Measurements from ENCODE around the gene CBX2.
A peak's percentile ranks its signal among the peaks of the same experiment; 100 is the strongest.
"Not testable (repeated sequence)": the region's sequence is repeated elsewhere in the genome, so short reads cannot be mapped to it uniquely, and the experiment has no call there.

CBX2 gene

DNA sequence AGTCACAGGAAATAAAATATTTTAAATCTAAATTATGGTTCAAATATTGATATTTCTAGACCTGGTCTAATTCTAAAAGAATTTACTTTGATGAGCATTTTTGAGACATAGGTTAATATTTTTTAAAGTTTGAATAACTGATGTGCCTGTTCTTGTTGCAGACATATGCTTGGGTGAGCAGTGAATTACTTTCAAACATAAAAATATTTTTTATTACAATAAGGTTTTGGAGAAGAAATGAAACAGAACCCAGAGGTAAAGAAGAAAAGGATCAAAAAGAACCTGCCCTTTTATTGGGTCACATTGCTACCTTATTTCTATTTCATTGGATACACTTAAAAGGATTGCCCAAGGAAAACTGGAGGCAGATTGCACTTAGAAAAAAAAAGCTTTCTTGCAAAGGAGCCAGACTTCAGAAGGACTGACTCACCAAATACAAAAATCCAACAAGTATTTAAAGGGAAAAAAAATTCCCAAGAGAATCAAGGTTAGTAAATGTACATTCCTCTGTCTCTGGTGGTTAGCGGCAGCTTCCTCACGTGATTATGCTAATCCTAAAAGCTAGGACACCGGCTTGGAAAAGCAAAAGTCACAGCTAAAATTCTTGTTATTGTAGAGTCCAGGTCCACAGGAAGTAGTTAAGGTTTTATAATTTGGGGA lies 28.7 kb upstream of the CBX2 start:
- H3K27ac Mint-ChIP-seq, result no peak overlapping the region
- H3K9me3 Mint-ChIP-seq, result no peaks in the 10 kb centered on the region
- peaks cover 42 to 44% of the 10 kb centered on the region in 2 donors for H3K27me3 Mint-ChIP-seq
- H3K36me3 Mint-ChIP-seq, result no peaks in the 10 kb centered on the region
- ATAC-seq (replicated peaks) (no peak), DNase-seq (no peak)
- H3K4me3 Mint-ChIP-seq, result no peak overlapping the region
- H3K4me1 Mint-ChIP-seq, result peaks cover 10 to 21% of the 10 kb centered on the region in 2 donors

DNA sequence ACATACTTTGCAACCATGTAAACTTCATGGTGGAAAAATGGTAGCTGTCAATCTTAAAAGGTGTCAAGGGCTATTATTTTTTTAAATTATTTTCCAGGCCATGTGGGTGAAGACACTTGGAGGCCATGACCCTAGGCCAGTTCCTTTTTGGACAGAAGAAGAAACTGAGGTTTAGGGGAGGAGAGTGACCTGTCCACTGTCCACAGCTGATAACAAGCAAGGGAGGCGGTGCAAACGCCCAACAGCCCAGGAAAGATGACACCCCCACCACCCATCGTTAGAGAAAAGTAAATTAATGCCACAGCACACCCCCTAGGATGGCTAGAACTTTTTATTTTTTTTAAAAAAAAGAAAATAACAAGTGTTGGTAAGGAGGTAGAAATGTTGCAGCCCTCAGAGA lies 28.0 kb upstream of the CBX2 start:
- Mint-ChIP-seq H3K36me3 (no peaks in the 10 kb centered on the region), H3K4me3 (no peak overlapping the region), H3K4me1 (peaks cover 10 to 21% of the 10 kb centered on the region in 2 donors), H3K9me3 (no peaks in the 10 kb centered on the region), H3K27me3 (peaks cover 42 to 45% of the 10 kb centered on the region in 2 donors), H3K27ac (no peak overlapping the region)
- DNase-seq (no peak), ATAC-seq (replicated peaks) (no peak)

DNA sequence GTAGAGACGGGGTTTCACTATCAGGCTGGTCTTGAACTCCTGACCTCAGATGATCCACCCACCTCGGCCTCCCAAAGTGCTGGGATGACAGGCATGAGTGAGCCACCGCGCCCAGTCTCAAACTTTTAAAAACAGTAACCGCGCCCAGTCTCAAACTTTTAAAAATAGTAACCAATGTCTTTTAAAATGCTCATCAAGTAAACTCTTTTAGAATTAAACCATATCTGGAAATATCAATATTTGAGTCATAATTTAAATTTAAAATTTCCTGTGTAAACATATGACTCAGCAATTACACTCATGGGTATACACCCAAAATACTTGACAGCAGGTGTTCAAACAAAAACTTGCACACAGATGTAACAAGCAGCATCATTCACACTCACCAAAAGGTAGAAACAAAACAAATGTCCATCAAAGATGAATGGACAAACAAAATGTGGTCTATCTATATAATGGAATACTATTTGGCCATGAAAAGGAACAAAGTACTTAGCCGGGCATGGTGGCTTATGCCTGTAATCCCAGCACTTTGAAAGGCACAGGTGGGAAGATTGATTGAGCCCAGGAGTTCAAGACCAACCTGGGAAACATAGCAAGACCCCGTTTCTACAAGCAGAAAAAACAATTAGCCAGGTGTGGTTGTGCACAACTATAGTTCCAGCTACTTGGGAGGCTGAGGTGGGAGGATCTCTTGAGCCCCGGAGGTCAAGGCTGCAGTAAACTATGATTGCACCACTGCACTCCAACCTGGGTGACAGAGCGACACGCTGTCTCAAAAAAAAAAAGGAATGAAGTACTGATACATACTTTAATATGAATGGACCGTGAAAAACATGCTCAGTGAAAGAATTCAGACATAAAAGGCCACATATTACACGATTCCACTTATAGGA lies 27.1 kb upstream of the CBX2 start:
- no peaks in the 10 kb centered on the region for H3K36me3 Mint-ChIP-seq
- no peak overlapping the region for H3K27ac Mint-ChIP-seq
- no peak for DNase-seq
- no peaks in the 10 kb centered on the region for H3K9me3 Mint-ChIP-seq
- no peak for ATAC-seq (replicated peaks)
- peaks cover 39 to 42% of the 10 kb centered on the region in 2 donors for H3K27me3 Mint-ChIP-seq
- no peak overlapping the region for H3K4me3 Mint-ChIP-seq
- H3K4me1 Mint-ChIP-seq, result peaks cover 10 to 21% of the 10 kb centered on the region in 2 donors

DNA sequence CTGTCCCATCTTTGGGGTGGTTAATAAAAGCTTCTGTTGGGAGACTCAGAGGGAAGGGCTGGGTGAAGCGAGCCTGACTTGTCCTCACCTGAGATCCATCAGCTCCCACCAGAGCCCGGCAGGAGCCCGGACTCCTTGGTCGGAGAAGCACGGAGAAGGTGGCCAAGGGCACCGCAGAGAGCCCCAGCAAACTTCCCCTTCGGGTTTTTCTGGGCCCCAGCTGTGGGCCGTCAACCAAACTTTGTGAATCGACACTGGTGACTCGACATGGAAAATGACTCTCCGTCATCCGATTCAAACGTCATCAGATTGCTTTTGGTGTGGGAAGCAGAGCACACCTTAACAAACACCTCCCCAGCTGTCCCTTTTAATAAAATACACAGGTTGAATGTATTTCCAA lies 25.8 kb upstream of the CBX2 start:
- H3K36me3 Mint-ChIP-seq, result no peaks in the 10 kb centered on the region
- peaks cover 33 to 40% of the 10 kb centered on the region in 2 donors for H3K27me3 Mint-ChIP-seq
- no peak overlapping the region for H3K27ac Mint-ChIP-seq
- peaks cover 6 to 9% of the 10 kb centered on the region in 2 donors for H3K4me1 Mint-ChIP-seq
- DNase-seq (peak; percentile 29), ATAC-seq (replicated peaks) (peak; percentile 61 to 77)
- H3K4me3 Mint-ChIP-seq, result no peak overlapping the region
- H3K9me3 Mint-ChIP-seq, result no peaks in the 10 kb centered on the region

DNA sequence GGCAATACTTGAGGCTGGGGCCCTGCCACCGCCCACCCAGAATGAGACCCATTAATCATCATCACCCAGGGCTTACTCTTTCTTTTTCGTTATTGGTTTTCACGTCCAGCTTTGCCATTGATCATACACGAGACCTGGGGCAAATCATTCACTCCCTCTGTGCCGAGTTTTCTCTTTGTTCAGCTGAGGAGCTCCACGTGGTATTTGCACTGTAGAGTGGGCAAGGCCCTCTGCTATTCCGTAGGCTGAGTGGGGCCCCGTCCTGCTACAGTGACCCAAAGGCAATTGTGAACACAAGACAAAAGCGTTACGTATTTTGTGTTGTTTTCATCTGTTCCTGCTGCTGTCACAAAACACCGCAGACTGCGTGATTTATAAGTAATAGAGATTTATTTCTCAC lies 23.6 kb upstream of the CBX2 start:
- no peaks in the 10 kb centered on the region for H3K9me3 Mint-ChIP-seq

DNA sequence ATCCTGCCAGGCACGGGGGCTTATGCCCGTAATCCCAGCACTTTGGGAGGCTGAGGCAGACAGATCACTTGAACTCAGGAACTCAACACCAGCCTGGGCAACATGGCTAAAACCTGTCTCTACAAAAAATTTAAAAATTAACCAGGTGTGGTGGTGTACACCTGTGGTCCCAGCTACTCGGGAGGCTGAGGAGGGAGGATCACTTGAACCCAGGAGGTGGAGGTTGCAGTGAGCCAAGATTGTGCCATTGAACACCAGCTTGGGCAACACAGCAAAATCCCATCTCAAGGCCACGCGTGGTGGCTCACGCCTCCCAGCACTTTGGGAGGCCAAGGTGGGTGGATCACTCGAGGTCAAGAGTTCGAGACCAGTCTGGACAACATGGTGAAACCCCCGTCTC lies 23.0 kb upstream of the CBX2 start:
- not testable (repeated sequence) for H3K27ac Mint-ChIP-seq; H3K36me3 Mint-ChIP-seq; H3K4me3 Mint-ChIP-seq; H3K4me1 Mint-ChIP-seq; H3K9me3 Mint-ChIP-seq; ATAC-seq (replicated peaks); DNase-seq
- H3K27me3 Mint-ChIP-seq, result peaks cover 31 to 51% of the 10 kb centered on the region in 2 donors

More for the DNA sequence above, 23.6 kb upstream of the CBX2 start:
- H3K36me3 Mint-ChIP-seq, result no peaks in the 10 kb centered on the region
- ATAC-seq (replicated peaks), result no peak
- no peak overlapping the region for H3K4me3 Mint-ChIP-seq
- peaks cover 33 to 48% of the 10 kb centered on the region in 2 donors for H3K27me3 Mint-ChIP-seq
- no peak for DNase-seq
- H3K4me1 Mint-ChIP-seq, result no peaks in the 10 kb centered on the region
- no peak overlapping the region for H3K27ac Mint-ChIP-seq

DNA sequence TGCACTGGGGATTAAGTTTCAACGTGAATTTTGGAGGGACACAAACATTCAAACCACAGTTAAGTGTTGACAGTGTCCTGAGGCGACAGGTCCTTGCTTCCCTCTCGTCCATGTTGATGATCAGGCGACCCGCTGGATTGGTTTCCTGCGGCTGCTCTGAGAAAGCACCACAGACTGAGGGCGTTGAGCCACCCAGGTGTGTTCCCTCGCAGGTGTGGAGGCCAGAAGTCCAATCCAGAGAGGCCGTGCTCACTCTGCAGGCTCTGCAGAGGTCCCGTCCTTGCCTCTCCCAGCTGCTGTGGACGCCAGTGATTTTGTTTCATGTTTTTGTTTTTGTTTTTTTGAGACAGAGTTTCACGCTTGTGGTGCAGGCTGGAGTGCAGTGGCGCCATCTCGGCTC lies 22.4 kb upstream of the CBX2 start:
- Mint-ChIP-seq H3K27me3 (peaks cover 27 to 55% of the 10 kb centered on the region in 2 donors), H3K27ac (no peak overlapping the region), H3K36me3 (no peaks in the 10 kb centered on the region), H3K9me3 (no peaks in the 10 kb centered on the region), H3K4me3 (no peak overlapping the region), H3K4me1 (no peaks in the 10 kb centered on the region)
- ATAC-seq (replicated peaks) (no peak), DNase-seq (no peak)

DNA sequence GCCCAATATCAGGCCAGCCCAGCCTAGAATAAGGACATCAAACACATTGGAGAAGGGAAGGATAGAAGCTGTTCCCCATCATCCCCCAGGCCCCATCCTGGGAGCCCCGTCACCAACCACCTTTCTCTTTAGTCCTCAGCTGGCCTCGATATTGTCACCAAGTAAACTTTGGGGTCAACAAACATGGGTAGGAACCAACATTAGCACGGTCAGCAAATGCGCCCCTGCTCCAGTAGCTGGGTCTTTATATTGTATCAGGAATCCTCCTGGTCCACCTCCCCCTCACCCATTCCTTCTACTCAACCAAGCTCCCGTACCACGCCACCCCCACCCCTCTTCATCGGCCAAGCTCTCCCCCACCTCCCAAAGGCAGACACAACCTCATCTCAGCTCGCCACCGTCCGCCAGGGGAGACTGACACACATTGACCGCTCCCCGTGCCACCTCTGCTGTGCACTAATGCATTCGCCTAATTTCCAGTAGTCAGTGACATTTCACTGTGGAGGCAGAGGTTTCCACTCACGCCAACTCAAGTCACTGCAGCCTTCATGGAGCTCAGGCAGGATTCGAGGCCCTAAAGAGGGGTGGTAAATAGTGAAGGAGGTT lies 20.7 kb upstream of the CBX2 start:
- H3K4me1 Mint-ChIP-seq, result no peaks in the 10 kb centered on the region

DNA sequence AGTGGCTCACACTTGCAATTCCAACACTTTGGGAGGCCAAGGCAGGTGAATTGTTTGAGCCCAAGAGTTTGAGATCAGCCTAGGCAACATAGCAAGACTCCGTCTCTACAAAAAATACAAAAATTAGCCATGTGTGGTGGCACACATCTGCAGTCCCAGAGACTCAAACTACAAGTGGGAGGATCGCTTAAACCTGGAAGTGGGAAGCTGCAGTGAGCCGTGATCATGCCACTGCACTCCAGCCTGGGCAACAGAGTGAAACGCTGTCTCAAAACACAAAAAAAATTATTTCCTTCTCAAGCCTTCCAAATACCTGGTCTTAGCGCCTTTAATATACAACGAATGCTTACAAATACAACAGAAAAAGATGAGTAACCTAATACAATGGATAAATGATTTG lies 19.7 kb upstream of the CBX2 start:
- no peaks in the 10 kb centered on the region for H3K9me3 Mint-ChIP-seq

More for the DNA sequence above, 20.7 kb upstream of the CBX2 start:
- H3K4me3 Mint-ChIP-seq, result no peak overlapping the region
- ATAC-seq (replicated peaks), result no peak
- no peak overlapping the region for H3K27ac Mint-ChIP-seq
- H3K36me3 Mint-ChIP-seq, result no peaks in the 10 kb centered on the region
- no peaks in the 10 kb centered on the region for H3K9me3 Mint-ChIP-seq
- no peak for DNase-seq
- H3K27me3 Mint-ChIP-seq, result peaks cover 19 to 40% of the 10 kb centered on the region in 2 donors

DNA sequence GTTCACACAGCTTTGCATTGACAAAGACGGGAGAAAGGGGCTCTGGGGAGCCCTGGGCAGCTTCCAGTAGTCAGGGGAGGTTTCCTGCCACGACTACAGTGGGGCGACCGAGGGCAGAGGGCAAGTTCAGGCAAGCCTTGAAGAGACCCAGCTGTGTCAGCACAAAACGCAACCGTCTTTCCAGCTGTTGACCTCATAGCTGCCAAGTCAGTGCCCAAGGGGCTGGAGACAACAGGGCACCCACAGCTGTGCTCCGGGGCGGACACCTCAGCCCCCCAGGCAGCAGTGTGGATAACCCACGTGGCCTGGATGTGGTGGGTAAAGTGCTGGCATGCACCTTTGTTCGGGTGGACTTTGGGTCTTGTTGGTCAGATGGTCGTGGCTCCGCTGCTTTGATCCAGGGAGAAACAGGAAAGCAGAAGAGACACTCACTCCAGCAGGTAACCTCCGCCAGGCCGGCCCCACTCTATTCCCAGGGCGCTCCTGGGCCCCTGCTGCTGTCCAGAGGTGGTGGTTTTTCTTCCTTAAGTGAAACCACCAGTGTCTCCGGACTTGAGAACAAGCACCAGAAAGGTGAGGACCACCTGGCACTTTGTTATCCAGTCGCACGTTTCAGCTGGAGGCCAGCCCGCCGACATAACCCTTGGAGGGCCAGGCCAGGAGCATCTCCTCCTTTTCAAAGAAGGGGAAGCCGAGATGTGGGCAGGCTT lies 17.6 kb upstream of the CBX2 start:
- Mint-ChIP-seq H3K9me3 (no peaks in the 10 kb centered on the region), H3K4me1 (no peaks in the 10 kb centered on the region), H3K36me3 (no peaks in the 10 kb centered on the region), H3K27me3 (peaks cover 21 to 33% of the 10 kb centered on the region in 2 donors), H3K27ac (no peak overlapping the region), H3K4me3 (no peak overlapping the region)
- DNase-seq (no peak), ATAC-seq (replicated peaks) (no peak)

More for the DNA sequence above, 19.7 kb upstream of the CBX2 start:
- Mint-ChIP-seq H3K27ac (no peak overlapping the region), H3K4me3 (no peak overlapping the region), H3K36me3 (no peaks in the 10 kb centered on the region), H3K4me1 (no peaks in the 10 kb centered on the region), H3K27me3 (peaks cover 24 to 37% of the 10 kb centered on the region in 2 donors)
- DNase-seq (no peak), ATAC-seq (replicated peaks) (no peak)

DNA sequence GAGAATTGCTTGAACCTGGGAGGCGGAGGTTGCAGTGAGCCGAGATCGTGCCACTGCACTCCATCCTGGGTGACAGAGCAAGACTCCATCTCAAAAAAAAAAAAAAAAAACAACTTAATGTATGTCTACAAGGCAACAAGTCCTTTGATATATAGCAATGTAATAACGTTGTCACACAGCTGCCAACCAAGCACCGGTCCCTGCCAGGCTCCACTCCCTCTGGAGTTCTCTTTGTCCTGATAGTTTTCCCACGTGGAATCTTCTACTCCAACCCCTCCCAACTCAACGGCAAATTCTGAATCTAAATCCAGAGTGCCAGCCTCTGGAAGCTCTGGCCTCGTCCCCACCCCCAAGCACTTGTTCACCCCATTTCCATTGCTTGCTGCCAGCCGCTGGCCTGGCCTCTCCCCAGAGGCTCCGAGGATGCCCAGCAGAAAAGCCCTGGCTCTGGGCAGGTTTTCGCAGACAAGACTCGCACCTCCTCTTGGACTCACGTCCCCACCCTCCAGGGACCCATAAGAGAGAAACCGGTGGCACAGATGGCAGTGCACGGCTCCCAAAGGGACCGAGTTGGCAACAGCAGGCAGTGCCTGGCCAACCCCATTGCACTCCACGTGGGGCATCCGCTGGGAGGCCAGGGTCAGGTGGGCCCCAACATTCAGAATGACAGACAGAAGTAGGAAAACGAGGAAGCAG lies 15.9 kb upstream of the CBX2 start:
- no peak overlapping the region for H3K4me3 Mint-ChIP-seq
- peaks cover 16 to 32% of the 10 kb centered on the region in 2 donors for H3K27me3 Mint-ChIP-seq
- no peaks in the 10 kb centered on the region for H3K9me3 Mint-ChIP-seq
- no peak overlapping the region for H3K27ac Mint-ChIP-seq
- DNase-seq (no peak), ATAC-seq (replicated peaks) (no peak)
- no peaks in the 10 kb centered on the region for H3K4me1 Mint-ChIP-seq
- no peaks in the 10 kb centered on the region for H3K36me3 Mint-ChIP-seq

DNA sequence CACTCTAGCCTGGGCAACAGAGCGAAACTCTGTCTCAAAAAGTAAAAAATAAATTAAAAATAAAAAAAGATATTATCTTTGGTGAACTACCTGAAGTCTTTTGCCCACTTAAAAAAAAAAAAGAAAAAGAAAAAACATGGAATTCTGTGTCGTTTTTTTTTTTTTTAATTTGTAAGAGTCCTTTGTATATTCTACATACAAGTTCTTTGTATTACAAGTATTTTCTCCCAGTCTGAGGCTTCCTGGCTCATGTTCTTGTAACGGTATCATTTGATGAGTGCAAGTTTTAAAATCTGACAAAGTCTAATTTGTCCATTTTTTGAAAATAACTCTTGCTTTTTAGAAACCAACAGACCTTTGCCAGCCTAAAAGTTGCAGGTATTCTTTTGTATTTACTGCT lies 12.2 kb upstream of the CBX2 start:
- H3K27ac Mint-ChIP-seq, result no peak overlapping the region
- H3K9me3 Mint-ChIP-seq, result peaks cover 1 to 4% of the 10 kb centered on the region in 2 donors
- H3K36me3 Mint-ChIP-seq, result no peaks in the 10 kb centered on the region
- peaks cover 0 to 2% of the 10 kb centered on the region in 2 donors for H3K4me1 Mint-ChIP-seq
- H3K4me3 Mint-ChIP-seq, result no peak overlapping the region
- peaks cover 30 to 32% of the 10 kb centered on the region in 2 donors for H3K27me3 Mint-ChIP-seq
- DNase-seq, result no peak
- ATAC-seq (replicated peaks), result no peak

DNA sequence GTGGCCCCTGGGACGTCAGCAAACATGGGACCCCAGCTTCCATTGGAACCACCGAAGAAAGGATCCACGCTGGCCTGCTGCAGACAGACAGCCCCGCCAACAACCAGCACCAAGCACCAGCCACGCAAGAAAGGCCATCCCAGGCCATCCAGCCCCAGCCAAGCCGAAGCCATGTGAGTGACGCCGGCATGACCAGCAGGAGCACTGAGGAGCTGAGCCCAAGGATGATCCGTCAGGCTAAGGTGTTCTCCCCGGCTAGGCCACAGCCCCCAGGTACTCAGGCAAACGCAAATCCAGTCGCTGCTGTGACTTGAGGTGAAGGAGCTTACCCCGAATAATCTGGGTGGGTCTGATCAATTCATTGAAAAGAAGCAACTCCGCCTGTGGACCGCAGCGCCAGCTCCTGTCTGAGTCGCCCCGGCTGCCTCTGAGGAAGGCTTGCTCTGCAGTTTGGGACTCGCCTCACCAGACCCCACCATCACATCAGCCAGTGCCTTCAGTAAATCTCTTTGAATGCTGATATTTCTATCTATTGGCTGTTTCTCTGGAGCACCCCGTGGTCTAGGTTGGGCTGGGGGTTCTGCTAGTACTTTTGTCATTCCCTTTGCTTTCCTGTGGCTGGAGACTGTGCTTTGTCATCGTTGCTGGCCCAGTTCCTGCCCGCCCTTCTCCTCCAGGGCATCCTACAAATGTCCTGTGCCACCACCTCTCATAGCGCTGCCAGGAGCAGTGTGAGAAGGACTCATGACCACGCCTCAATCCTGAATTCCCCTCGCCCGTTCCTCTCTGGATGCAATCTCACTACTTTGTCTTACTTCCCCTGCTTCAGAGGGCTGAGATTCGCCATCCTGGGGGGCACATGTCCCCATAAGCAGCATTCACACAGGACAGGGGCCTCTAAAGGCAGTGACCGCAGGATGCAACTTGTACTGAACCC lies 8.1 kb upstream of the CBX2 start:
- no peaks in the 10 kb centered on the region for H3K36me3 Mint-ChIP-seq
- no peak overlapping the region for H3K4me3 Mint-ChIP-seq
- H3K27ac Mint-ChIP-seq, result no peak overlapping the region
- H3K9me3 Mint-ChIP-seq, result peaks cover 1 to 4% of the 10 kb centered on the region in 2 donors
- peaks cover 41 to 64% of the 10 kb centered on the region in 2 donors for H3K27me3 Mint-ChIP-seq
- DNase-seq, result no peak
- peaks cover 0 to 2% of the 10 kb centered on the region in 2 donors for H3K4me1 Mint-ChIP-seq
- ATAC-seq (replicated peaks), result no peak
